ENCODE results near the gene S100A2. TPM values are rescaled to one million over a fixed set of nuclear protein-coding genes. Genes with fewer than 3 reads are reported as not detected.

S100A2 gene
- total RNA-seq, 1 donor from 2014 or later = 5.6 TPM

GRCh38 chr1:153602749-153603148, 37.1 kb upstream of the S100A2 start:
- no peak for DNase-seq
- Histone ChIP-seq H3K9me3 (no peaks in the 10 kb centered on the region), H3K4me3 (no peak overlapping the region), H3K27me3 (no peaks in the 10 kb centered on the region), H3K36me3 (peaks cover 11% of the 10 kb centered on the region), H3K27ac (no peak overlapping the region), H3K4me1 (peaks cover 3% of the 10 kb centered on the region)
- intact Hi-C loops (cut with DNase I) = no loop called here
- TF ChIP-seq CTCF (IDR thresholded peaks at IDR 0.05) = no peak
- ATAC-seq = no peak

GRCh38 chr1:153599847-153600246, 34.2 kb upstream of the S100A2 start:
- intact Hi-C loops (cut with DNase I) = no loop called here
- Histone ChIP-seq H3K27me3 (no peaks in the 10 kb centered on the region), H3K27ac (no peak overlapping the region), H3K4me1 (no peaks in the 10 kb centered on the region), H3K36me3 (no peaks in the 10 kb centered on the region), H3K4me3 (no peak overlapping the region), H3K9me3 (no peaks in the 10 kb centered on the region)
- no peak for ATAC-seq
- DNase-seq = no peak
- no peak for TF ChIP-seq CTCF (IDR thresholded peaks at IDR 0.05)

- ATAC-seq (peak; percentile 48), DNase-seq (no peak)
- Histone ChIP-seq H3K27ac (no peak overlapping the region), H3K4me1 (no peaks in the 10 kb centered on the region), H3K4me3 (no peak overlapping the region), H3K36me3 (no peaks in the 10 kb centered on the region), H3K9me3 (no peaks in the 10 kb centered on the region), H3K27me3 (no peaks in the 10 kb centered on the region)
- intact Hi-C loops (cut with DNase I) = no loop called here
- TF ChIP-seq CTCF (IDR thresholded peaks at IDR 0.05) = no peak
These were observed 32.9 kb upstream of the S100A2 start for GRCh38 chr1:153598309-153599172.

GRCh38 chr1:153597206-153597605, 31.6 kb upstream of the S100A2 start:
- no peak overlapping the region for H3K27ac ChIP-seq
- TF ChIP-seq CTCF (IDR thresholded peaks at IDR 0.05) = no peak
- no peaks in the 10 kb centered on the region for H3K36me3 ChIP-seq
- no peaks in the 10 kb centered on the region for H3K4me1 ChIP-seq
- intact Hi-C loops (cut with DNase I) = no loop called here
- ATAC-seq (peak; percentile 35), DNase-seq (no peak)
- no peaks in the 10 kb centered on the region for H3K9me3 ChIP-seq
- H3K27me3 ChIP-seq = no peaks in the 10 kb centered on the region
- no peak overlapping the region for H3K4me3 ChIP-seq

GRCh38 chr1:153592748-153593147, 27.1 kb upstream of the S100A2 start:
- Histone ChIP-seq H3K9me3 (no peaks in the 10 kb centered on the region), H3K4me3 (no peak overlapping the region), H3K27ac (no peak overlapping the region), H3K27me3 (no peaks in the 10 kb centered on the region), H3K36me3 (no peaks in the 10 kb centered on the region), H3K4me1 (no peaks in the 10 kb centered on the region)
- no peak for TF ChIP-seq CTCF (IDR thresholded peaks at IDR 0.05)
- no peak for ATAC-seq
- intact Hi-C loops (cut with DNase I) = no loop called here
- no peak for DNase-seq

All from upper lobe of right lung (tissue), 1 donor.